ENCODE results near the gene KLK3. TPM values are rescaled to one million over a fixed set of nuclear protein-coding genes. Genes with fewer than 3 reads are reported as not detected.

Gene KLK3
- total RNA-seq, 2 donors from 2014 or later = not detected

GRCh38 chr19:50859849-50860248 is 5.1 kb downstream of the KLK3 start:
- Mint-ChIP-seq H3K27me3 (peaks cover 72% of the 10 kb centered on the region), H3K36me3 (ENCODE audit: low read depth) (peaks cover 17% of the 10 kb centered on the region), H3K4me3 (no peak overlapping the region), H3K27ac (no peak overlapping the region), H3K4me1 (peaks cover 6% of the 10 kb centered on the region)
- H3K9me3 ChIP-seq (ENCODE audit: control insufficient read depth, low read length, poor library complexity, severe bottlenecking) = no peaks in the 10 kb centered on the region
- DNase-seq (no peak), ATAC-seq (no peak)

- DNase-seq = no peak
- no peak overlapping the region for H3K27ac Mint-ChIP-seq
- H3K36me3 Mint-ChIP-seq (ENCODE audit: low read depth) = peaks cover 12% of the 10 kb centered on the region
- H3K27me3 Mint-ChIP-seq = peaks cover 63% of the 10 kb centered on the region
- no peaks in the 10 kb centered on the region for H3K9me3 ChIP-seq (ENCODE audit: control insufficient read depth, low read length, poor library complexity, severe bottlenecking)
- ATAC-seq = no peak
- H3K4me3 Mint-ChIP-seq = no peak overlapping the region
- H3K4me1 Mint-ChIP-seq = peaks cover 4% of the 10 kb centered on the region
These were observed 6.3 kb downstream of the KLK3 start for GRCh38 chr19:50861010-50861409.

- ATAC-seq (no peak), DNase-seq (no peak)
- no peak overlapping the region for H3K4me3 Mint-ChIP-seq
- H3K9me3 ChIP-seq (ENCODE audit: control insufficient read depth, low read length, poor library complexity, severe bottlenecking) = no peaks in the 10 kb centered on the region
- peaks cover 63% of the 10 kb centered on the region for H3K27me3 Mint-ChIP-seq
- H3K27ac Mint-ChIP-seq = no peak overlapping the region
- H3K4me1 Mint-ChIP-seq = peaks cover 4% of the 10 kb centered on the region
- H3K36me3 Mint-ChIP-seq (ENCODE audit: low read depth) = peaks cover 9% of the 10 kb centered on the region
These were observed 7.0 kb downstream of the KLK3 start for GRCh38 chr19:50861496-50862286.

- Mint-ChIP-seq H3K4me3 (no peak overlapping the region), H3K27me3 (peaks cover 46% of the 10 kb centered on the region)
These were observed 14.8 kb downstream of the KLK3 start for GRCh38 chr19:50869479-50869878.

GRCh38 chr19:50870417-50871089 is 15.8 kb downstream of the KLK3 start:
- no peak for DNase-seq
- ATAC-seq = no peak
- no peaks in the 10 kb centered on the region for H3K4me1 Mint-ChIP-seq
- H3K27ac Mint-ChIP-seq = no peak overlapping the region
- H3K4me3 Mint-ChIP-seq = no peak overlapping the region
- H3K27me3 Mint-ChIP-seq = peaks cover 46% of the 10 kb centered on the region
- H3K9me3 ChIP-seq (ENCODE audit: control insufficient read depth, low read length, poor library complexity, severe bottlenecking) = no peaks in the 10 kb centered on the region
- H3K36me3 Mint-ChIP-seq (ENCODE audit: low read depth) = no peaks in the 10 kb centered on the region

More at GRCh38 chr19:50869479-50869878, 14.8 kb downstream of the KLK3 start:
- Mint-ChIP-seq H3K36me3 (ENCODE audit: low read depth) (no peaks in the 10 kb centered on the region), H3K4me1 (no peaks in the 10 kb centered on the region), H3K27ac (no peak overlapping the region)
- DNase-seq (no peak), ATAC-seq (no peak)
- no peaks in the 10 kb centered on the region for H3K9me3 ChIP-seq (ENCODE audit: control insufficient read depth, low read length, poor library complexity, severe bottlenecking)

- no peaks in the 10 kb centered on the region for H3K9me3 ChIP-seq (ENCODE audit: control insufficient read depth, low read length, poor library complexity, severe bottlenecking)
- Mint-ChIP-seq H3K27ac (no peak within 1 kb of the TSS), H3K27me3 (peaks cover 26% of the 10 kb centered on the region), H3K4me3 (no peak within 1 kb of the TSS), H3K4me1 (no peaks in the 10 kb centered on the region), H3K36me3 (ENCODE audit: low read depth) (no peaks in the 10 kb centered on the region)
- no peak for DNase-seq
- no peak for ATAC-seq
These were observed 18.3 kb downstream of the KLK3 start, which contains the start of gene KLK2 for GRCh38 chr19:50873056-50873455. KLK2 (plus strand) TSS chr19:50873439; CDS start chr19:50873474, 35 bp downstream.

GRCh38 chr19:50874211-50874610 is 19.5 kb downstream of the KLK3 start:
- Mint-ChIP-seq H3K27ac (no peak overlapping the region), H3K27me3 (peaks cover 25% of the 10 kb centered on the region), H3K36me3 (ENCODE audit: low read depth) (no peaks in the 10 kb centered on the region), H3K4me3 (no peak overlapping the region), H3K4me1 (no peaks in the 10 kb centered on the region)
- DNase-seq (no peak), ATAC-seq (no peak)
- H3K9me3 ChIP-seq (ENCODE audit: control insufficient read depth, low read length, poor library complexity, severe bottlenecking) = no peaks in the 10 kb centered on the region

- H3K9me3 ChIP-seq (ENCODE audit: control insufficient read depth, low read length, poor library complexity, severe bottlenecking) = no peaks in the 10 kb centered on the region
- DNase-seq (no peak), ATAC-seq (no peak)
- H3K4me3 Mint-ChIP-seq = no peak overlapping the region
- no peaks in the 10 kb centered on the region for H3K36me3 Mint-ChIP-seq (ENCODE audit: low read depth)
- H3K27me3 Mint-ChIP-seq = peaks cover 36% of the 10 kb centered on the region
- H3K27ac Mint-ChIP-seq = no peak overlapping the region
- no peaks in the 10 kb centered on the region for H3K4me1 Mint-ChIP-seq
These were observed 21.2 kb downstream of the KLK3 start for GRCh38 chr19:50875795-50876422.

- Mint-ChIP-seq H3K27me3 (peaks cover 41% of the 10 kb centered on the region), H3K27ac (no peak overlapping the region), H3K4me3 (no peak overlapping the region), H3K4me1 (no peaks in the 10 kb centered on the region), H3K36me3 (ENCODE audit: low read depth) (no peaks in the 10 kb centered on the region)
- H3K9me3 ChIP-seq (ENCODE audit: control insufficient read depth, low read length, poor library complexity, severe bottlenecking) = no peaks in the 10 kb centered on the region
- DNase-seq = no peak
- no peak for ATAC-seq
These were observed 21.7 kb downstream of the KLK3 start for GRCh38 chr19:50876456-50876855.

GRCh38 chr19:50877338-50877737 is 22.6 kb downstream of the KLK3 start:
- no peaks in the 10 kb centered on the region for H3K4me1 Mint-ChIP-seq
- ATAC-seq (no peak), DNase-seq (no peak)
- peaks cover 47% of the 10 kb centered on the region for H3K27me3 Mint-ChIP-seq
- no peak overlapping the region for H3K27ac Mint-ChIP-seq
- no peak overlapping the region for H3K4me3 Mint-ChIP-seq
- no peaks in the 10 kb centered on the region for H3K9me3 ChIP-seq (ENCODE audit: control insufficient read depth, low read length, poor library complexity, severe bottlenecking)
- H3K36me3 Mint-ChIP-seq (ENCODE audit: low read depth) = no peaks in the 10 kb centered on the region

- Mint-ChIP-seq H3K27me3 (peaks cover 55% of the 10 kb centered on the region), H3K4me1 (no peaks in the 10 kb centered on the region), H3K27ac (no peak overlapping the region), H3K36me3 (ENCODE audit: low read depth) (no peaks in the 10 kb centered on the region), H3K4me3 (no peak overlapping the region)
- ATAC-seq (no peak), DNase-seq (no peak)
- no peaks in the 10 kb centered on the region for H3K9me3 ChIP-seq (ENCODE audit: control insufficient read depth, low read length, poor library complexity, severe bottlenecking)
These were observed 24.1 kb downstream of the KLK3 start for GRCh38 chr19:50878851-50879250.

- Mint-ChIP-seq H3K27ac (no peak overlapping the region), H3K36me3 (ENCODE audit: low read depth) (no peaks in the 10 kb centered on the region), H3K4me1 (no peaks in the 10 kb centered on the region), H3K27me3 (peaks cover 66% of the 10 kb centered on the region), H3K4me3 (no peak overlapping the region)
- no peaks in the 10 kb centered on the region for H3K9me3 ChIP-seq (ENCODE audit: control insufficient read depth, low read length, poor library complexity, severe bottlenecking)
- DNase-seq (no peak), ATAC-seq (no peak)
These were observed 25.5 kb downstream of the KLK3 start for GRCh38 chr19:50880241-50880640.

GRCh38 chr19:50882188-50882587 is 27.5 kb downstream of the KLK3 start:
- no peaks in the 10 kb centered on the region for H3K9me3 ChIP-seq (ENCODE audit: control insufficient read depth, low read length, poor library complexity, severe bottlenecking)
- H3K4me3 Mint-ChIP-seq = no peak overlapping the region
- no peak for ATAC-seq
- H3K27me3 Mint-ChIP-seq = peaks cover 86% of the 10 kb centered on the region
- H3K4me1 Mint-ChIP-seq = no peaks in the 10 kb centered on the region
- DNase-seq = no peak
- H3K36me3 Mint-ChIP-seq (ENCODE audit: low read depth) = peaks cover 2% of the 10 kb centered on the region
- no peak overlapping the region for H3K27ac Mint-ChIP-seq
